Amniotic epithelial cell (primary cell): ENCODE data around the gene ELMO1.

ENCODE experiments used
- DNase-seq: peaks from one replicate; pipeline ENCODE4 v3.0.0-alpha.2; 2010; ENCODE audit warnings: low read depth

Gene ELMO1

DNA sequence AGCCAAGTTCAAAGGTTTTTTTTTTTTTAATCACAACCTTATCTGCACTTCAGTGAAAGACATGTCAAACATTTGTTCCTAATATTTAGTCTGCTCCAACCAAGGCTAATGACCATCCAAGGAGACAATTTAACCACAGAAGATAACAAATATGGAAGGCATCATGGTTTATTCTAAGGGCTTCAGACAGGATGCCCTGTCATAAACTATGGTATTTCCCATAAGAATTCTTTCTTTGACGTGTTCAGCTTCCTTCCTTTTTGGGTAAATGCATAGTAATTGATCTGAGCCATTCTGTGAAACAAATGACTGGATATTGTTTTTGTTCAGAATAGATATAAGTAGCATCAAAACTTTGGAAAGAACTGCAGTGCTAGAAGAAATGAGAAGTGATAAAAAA lies 397.9 kb downstream of the ELMO1 start:
- no peak for DNase-seq

DNA sequence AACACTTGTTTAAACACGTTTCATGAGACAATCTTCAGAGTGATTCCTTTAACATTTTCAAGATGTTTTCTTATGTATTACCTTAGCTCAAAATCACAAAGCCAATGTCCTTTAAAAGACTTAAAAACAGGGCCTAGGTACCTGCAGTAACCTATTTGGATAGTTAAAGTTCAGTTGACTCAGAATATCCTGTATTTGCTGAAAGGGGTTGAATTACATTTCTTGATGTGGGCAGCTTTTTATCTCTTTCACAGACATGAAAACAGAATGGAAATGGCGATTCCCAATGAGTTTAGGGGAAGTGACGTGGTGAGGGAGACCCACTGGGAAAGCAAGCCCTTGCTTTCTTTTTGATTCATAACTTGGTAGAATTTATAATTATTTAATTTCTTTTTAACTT lies 400.0 kb downstream of the ELMO1 start:
- no peak for DNase-seq

DNA sequence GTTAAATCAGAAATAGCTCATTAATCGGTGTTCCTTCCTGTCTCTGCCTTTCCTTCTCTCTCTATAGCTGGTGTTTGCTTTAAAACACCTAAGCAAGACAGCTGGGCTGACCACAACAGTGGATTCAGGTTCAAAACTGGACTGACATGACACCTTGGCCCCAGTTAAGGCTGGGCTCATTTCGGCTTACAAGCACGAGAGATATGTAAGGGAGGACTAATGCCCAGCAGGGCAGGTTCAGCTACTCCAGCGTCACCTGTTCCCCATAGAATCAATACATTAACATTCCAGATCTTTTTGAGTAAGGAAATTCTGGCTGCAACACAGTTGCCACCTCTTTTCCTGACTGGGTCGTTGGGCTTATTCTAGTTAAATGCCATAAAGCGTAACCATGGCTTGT lies 401.4 kb downstream of the ELMO1 start:
- no peak for DNase-seq

DNA sequence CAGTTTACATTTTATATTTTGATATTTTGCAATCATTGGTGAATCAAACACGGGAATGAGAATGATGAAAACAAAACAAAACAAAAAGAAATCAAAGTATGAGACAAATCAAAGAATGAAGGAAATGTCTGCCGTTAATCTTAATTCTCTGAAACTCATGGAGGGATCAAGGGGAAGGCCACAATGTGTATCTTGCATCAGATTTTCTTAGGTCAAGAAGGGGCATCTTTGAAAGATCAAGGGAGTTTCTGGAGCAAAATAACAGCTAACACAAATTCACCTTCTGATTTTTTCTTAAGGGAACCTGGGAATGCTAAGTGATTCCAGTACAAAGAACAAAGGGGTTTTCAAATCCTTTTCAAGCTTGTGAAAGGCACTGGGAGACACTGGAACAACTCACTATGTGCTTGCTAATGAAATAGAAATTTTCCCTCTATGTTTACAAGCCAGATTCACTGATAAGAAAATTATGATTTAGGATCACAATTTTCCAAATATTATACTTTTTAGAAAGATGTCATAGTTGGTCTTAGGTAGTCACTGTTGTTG lies 402.1 kb downstream of the ELMO1 start:
- no peak for DNase-seq

DNA sequence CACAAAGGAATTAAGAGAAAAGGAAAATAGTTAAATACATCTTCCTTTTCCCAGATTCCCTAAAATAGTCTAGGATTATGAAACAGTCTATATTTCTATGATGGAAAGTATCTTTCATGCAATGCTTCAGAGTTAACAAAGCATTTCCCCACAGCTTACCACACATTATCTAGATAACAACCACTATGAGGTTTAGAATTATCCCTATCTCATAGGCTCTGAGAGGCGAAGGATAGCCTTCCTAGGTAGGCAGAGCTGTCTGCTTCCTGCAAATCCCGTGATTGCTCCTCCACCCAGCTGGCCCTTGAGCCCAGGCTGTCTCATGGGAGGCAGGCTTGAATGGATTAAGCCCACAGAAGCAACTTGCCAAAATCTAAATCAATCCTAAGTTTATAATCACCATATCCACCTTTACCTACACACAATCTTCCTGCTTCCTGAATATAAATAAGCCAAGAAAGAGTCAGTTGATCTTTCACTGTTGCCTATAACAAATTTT lies 402.9 kb downstream of the ELMO1 start:
- peak; percentile 31 for DNase-seq

DNA sequence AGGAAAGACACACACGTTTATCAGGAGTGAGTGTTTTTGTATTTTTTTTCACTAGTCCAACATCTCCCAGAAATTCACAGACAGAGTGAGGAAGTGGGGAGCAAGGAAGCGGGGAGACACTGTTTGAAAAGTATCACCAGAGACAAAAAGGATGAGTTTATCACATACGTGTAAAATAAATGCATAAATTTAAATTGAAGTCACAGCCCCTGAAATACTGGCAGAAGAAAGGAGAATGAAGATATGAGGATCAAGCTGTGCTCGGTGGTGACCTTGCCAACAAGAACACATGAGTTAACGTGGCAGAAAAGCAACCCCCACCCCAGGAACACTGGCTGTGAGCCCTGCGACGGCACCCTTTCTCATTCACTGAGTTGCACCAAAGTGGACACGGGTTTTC lies 407.2 kb downstream of the ELMO1 start:
- DNase-seq: no peak

DNA sequence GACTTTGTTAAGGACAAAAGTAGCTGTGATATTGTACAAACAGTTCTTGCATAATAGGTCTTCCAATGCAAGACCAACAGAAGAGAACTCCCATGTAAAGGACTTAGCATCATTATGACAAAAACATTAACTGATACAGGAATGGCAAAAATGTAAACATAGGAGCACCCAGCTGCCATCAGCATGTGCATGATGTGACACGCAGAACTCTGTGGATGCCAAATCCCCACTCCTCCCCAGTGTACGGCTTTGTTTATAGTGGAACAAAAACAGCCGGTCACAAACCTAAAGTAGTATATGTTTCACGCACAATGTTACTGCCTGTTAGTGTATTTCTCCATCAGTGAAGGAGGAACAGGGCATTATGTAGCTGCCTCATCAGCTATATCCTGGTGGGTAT lies 408.3 kb downstream of the ELMO1 start:
- DNase-seq: no peak

DNA sequence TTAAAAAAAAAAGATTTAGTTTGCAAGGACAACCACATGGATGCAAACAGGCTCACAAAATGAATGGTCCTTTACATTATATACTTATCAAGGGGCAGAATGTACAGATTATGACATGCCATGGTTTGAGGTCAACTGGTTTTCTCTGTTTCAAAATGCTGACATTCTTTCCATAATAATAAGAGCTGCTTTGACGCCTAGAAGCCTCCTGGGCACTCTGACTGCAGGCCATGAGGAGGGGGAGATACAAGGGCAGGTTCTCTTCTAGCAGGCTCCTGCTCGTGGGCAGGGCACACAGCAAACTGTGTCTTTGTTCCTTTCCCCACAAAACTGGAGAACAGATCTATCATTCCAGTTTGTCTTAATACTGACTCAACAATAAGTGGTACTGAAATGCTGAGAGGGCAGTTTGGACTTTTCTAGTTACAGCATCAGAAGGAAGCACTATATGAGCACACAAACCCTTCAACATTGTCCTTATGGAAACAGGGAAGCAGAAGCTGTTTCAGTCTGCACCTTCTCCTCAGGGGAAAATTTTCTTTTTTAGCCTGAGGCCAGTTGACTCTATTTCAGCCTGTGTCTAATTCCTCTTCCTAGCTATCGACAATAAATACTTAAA lies 409.4 kb downstream of the ELMO1 start:
- DNase-seq: no peak

DNA sequence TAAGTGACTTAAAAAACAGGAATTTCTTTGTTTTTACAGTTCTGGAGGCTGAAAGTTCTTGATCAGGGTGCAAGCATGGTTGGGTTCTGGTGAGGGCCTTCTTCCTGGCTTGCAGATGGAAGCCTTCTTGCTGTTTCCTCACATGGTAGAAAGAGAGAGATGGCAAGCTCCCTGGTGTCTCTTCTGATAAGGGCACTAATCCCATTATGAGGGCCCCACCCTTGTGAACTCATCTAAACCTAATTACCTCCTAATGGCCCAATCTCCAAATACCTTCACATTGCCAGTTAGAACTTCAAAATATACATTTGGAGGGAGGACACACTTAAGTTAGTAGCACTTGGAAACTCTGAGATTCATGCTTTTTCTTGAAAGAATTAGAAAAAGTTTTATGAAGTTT lies 410.0 kb downstream of the ELMO1 start:
- DNase-seq: no peak

DNA sequence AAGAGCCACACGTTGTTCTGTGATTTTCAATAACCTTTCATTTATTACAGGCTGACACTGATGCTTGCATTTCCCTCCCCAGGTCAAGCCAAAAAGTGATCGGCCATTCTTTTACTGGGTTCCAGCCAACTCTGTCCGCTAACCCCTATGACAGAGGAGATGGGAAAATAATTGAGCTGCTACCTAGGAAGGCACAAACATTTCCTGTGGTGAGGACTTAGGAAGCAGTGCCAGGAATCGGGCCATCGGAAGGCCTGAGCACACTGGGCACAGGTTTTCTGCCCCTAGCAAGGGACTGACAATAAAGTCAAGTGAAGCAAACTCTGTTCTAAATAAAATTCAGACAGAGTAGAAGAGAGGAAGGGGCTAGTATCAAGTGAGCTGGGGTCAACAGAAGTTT lies 411.4 kb downstream of the ELMO1 start:
- DNase-seq: no peak

DNA sequence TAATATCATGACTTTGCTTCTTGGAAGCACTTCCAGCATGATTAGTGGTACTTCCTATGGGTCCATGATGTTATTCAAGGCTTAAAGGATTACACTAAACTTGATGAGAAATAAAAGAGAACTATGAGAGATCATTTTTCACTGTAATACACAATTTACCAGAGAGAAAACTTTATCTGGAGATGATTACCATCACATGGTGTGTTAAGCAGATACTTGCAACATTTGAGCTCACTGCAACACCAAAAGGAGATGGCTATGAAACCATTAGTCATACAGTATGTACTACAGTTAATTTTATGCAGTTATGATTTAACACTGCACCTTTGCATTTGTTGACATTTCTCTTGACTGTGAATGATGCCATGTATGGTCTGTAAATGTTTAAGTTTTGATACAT lies 413.0 kb downstream of the ELMO1 start:
- peak; percentile 6 for DNase-seq

DNA sequence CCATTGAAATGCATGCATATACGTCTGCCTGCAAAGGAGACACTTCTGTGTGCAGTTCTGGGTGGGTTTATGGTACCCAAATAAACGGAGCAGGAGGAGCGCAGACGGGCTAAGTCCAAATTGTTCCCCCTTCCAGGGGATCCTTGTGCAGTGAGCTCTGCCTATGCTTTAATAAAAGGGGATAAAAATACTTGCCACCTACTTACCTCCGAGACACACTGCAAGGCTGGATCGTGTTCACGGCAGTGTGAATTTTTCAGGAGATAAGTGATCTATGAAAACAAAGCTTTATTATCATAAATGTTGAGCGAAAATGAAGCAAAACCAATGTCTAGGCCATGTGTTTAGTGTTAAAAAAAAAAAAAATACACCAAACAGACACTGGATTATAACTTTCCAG lies 415.5 kb downstream of the ELMO1 start:
- DNase-seq: no peak

DNA sequence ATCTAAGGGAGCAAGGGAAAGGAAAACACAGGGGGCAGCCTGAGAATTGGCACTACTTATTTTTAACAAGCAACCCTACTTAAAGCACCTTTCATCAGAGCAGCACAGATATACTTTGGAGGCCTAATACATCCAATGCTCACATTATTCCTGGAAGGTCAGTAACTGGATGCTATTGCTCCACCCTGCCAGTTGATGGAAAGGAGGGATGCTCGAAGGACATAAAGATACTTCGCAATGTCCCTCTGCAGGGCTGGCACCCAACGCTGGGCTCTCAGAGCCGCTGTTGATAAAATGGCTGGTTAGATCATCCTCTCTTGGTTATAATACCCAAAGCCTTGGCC lies 416.4 kb downstream of the ELMO1 start:
- no peak for DNase-seq

DNA sequence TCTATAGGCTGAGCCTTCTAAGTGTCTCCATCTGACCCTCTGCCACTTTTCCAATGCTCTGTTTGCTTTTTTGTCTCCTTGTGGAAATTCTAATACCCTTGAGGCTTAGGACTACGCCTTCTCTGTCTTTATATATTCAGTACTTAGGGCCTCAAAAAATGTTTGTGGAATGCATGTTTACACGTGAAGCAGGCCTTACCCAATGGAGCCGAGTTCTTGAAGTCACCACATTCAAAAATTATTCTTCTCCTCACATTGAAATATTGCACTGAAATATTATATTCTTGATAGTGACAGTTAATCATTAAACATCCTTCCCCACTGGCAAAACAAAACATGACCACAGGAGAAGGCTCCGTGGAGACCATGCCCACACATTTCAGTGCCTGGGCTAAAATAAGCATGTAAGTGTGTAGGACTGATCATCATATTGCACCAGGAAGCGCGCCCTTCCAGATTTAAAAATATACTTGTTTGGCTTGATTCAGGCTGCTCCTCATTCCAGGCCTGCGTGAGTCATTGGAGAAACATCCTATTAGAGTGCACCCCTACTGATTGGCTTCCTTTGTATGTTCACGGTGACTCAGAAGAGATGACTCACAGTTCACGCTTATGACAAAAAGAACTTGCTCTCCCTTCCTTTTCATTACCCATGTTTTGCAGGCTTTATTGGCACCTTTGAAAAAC lies 416.9 kb downstream of the ELMO1 start:
- peak; percentile 97 for DNase-seq

DNA sequence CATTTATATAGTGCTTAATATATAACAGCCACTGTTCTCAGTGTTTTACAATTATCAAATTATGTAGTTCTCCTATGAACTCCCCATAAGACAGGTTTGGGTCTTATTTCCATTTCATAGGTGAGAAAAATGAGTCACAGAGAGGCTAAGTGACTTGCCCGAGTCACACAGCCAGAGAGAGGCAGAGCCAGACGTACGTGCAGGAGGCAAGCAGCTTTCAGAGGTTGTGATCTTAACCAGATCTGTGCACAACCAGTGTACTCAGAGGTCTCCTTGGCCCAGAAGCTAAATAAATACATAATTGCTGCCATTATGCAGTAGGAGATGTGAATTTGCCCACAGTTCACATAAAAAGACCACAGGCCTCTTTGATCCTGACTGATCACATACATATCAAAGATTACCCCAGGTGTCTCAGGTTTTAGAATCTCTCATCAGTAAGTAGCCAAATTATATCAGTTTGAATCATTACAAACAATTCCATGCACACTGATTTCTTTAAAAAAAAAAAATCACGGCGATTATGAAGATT lies 419.7 kb downstream of the ELMO1 start:
- DNase-seq: no peak

DNA sequence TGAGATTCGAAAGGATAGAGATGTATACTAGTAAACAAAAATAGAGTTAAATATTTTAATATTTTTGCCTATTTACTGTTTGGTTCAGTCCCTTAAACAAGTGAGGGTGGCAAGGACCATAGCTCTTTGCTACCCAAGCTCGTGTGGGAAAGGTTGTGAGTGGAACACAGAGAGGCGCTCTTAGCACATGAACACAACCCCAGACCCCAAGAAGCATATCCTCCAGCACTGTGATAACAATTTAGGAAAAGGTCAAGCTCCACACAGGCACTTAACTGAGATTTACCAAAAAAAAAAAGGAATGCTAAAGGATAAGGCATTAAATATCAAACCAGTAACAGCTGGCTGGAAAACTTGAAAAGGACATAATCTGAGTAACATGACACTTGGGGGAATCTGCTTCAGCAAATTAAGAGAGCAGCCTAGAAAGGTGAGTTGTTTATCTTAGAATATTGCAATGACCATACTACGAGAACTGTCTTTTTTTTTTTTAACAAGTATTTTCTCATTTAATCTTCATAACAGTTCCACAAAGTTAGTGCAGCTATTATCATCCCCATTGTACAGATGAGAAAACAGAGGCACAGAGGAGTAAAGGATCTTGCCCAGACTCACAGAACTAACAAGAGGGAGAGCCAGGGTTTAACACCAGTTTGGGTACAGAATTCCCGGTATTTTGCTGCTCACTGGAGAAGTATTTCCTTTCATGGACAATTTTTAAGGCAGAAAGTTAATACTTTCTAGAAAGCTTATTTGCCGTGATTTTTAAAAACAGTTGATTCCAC lies 420.9 kb downstream of the ELMO1 start:
- DNase-seq: no peak

DNA sequence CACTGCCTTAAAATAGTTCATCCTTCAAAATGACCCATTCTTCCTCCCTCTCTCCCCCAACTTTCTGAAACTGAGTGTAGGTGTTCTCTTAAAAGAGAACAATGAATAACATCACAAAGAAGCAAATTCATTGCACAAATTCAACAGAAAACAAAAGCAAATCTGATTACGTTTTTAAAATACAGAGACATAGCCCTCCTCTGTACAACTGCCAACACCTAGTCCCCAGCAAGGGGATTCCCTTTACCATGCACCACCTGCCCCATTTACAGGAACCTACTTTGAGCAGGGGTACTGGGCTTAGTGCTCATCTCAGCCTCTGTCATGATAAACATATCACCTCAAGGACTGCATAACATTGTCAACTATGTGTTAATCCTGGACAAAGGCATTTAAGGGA lies 421.6 kb downstream of the ELMO1 start:
- DNase-seq: no peak

DNA sequence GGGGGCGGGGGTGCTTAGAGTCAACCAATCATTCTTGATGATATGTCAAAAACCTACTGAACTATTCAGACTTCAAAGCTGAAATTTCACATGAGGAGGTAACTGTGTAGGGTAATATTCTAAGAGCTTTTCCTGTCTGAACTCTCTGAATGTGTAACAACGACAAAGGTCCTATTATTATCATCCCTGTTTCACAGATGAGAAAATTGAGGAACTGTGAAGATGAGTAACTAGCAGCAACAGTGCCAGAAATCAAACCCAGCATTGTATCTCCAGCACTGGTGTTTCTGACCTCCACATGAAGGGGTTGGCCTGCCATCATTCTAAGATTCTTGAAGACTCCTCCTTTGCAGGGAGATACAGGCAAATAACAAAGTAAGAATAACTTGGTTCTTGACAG lies 429.7 kb downstream of the ELMO1 start:
- DNase-seq: no peak

DNA sequence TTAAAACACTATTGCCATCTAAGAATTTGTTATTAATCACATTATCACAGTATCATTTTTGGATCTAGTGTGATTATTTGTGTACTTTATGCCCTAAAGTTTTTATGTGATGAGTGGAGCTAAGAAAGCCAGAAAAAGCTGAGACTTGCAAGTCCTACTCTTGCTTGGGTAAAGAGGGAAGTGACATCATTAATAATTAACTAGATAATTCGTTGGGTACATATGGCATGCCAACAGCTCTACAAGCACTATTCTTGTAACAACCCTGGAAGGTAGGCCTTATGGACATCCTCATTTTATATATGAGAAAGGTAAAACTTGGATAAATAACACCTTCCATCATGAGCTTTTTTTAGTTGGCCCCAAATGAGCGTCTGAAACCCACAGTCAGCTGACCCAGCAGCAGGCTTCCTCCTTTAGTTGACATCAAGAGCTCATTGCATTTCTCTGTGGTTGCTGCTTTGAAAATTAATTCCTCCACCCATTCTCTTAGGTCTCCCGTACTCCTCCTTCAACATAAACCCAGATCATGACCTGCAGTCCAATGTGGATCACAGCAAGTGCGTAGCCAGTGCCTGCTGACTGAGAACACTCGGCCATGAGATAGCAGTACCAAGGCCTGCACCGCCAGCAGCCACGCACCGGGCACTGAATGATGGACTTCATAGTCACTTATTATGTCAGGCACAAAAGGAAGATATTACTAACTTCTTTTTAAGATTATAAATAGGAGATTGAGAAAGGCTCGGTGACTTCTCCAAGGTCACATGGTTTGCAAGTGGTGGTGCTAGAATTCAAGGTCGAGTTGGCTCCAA lies 432.4 kb downstream of the ELMO1 start:
- no peak for DNase-seq

DNA sequence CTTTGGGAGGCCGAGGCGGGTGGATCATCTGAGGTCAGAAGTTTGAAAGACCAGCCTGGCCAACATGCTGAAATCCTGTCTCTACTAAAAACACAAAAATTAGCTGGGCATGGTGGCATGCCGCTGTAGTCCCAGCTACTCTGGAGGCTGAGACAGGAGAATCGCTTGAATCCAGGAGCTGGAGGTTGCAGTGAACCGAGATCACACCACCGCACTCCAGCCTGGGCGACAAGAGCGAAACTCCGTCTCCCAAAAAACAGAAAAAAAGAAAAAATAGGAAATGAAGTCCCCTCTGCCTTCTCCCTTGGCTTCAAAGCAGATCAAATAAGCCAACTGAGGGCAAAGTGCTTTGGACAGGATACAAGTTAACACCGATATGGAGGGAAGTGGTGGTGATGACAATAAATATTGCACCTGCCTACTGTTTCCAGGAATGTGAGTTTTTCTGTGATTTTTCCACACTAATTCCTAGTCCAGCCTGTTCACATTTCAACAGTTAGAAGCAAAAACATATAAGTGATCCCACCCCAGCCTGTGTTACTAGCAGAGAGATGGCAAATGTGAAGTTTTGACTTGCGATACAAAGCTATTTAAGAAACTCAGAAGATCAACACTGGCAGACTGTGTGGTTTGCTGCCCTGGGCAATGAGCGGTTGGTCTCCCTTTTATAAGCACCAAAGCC lies 433.2 kb downstream of the ELMO1 start:
- no peak for DNase-seq

DNA sequence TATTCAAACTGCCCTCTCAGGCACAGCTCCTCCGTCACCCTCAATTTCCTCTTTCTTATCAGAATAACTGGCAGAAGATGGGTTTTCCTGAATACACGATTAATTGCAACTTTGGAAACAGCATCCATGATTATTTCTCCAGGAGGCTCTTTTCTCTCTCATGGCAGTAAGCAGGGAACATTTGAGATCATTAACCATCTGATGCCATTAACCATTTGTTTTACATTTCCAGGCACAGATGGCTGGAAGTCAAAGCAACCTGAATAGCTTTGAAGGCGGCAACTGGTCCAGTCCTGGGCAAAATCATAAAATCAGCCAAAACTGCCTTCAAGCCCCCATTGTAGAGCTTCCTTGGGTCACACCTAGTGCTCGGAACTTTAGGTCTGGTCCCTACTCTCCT lies 434.9 kb downstream of the ELMO1 start:
- DNase-seq: no peak
